VCaP (cell line): Measurements from ENCODE around the gene STK38L.

Experiments
- H3K27ac ChIP-seq: fragments of 450-650 bp; 2 replicates; pipeline ENCODE4 v1.5.1; 2017
- CTCF ChIP-seq: fragments of 450-650 bp; conservative IDR thresholded peaks from 2 replicates; pipeline ENCODE4 v1.5.1; 2017; ENCODE audit warnings: mild to moderate bottlenecking, moderate library complexity

STK38L gene

GRCh38 chr12:27252934-27253333 is 8.8 kb downstream of the STK38L start:
- no peak overlapping the region for H3K27ac ChIP-seq
- TF ChIP-seq CTCF, result no peak

GRCh38 chr12:27253347-27253746 is 9.3 kb downstream of the STK38L start:
- H3K27ac ChIP-seq, result no peak overlapping the region
- TF ChIP-seq CTCF, result no peak

- TF ChIP-seq CTCF, result no peak
- no peak overlapping the region for H3K27ac ChIP-seq
Measured at GRCh38 chr12:27255806-27256205, 11.7 kb downstream of the STK38L start.

- no peak for TF ChIP-seq CTCF
- H3K27ac ChIP-seq, result no peak overlapping the region
Measured at GRCh38 chr12:27257104-27257843, 13.2 kb downstream of the STK38L start.

- H3K27ac ChIP-seq, result no peak overlapping the region
- TF ChIP-seq CTCF, result no peak
Measured at GRCh38 chr12:27260746-27261145, 16.7 kb downstream of the STK38L start.

GRCh38 chr12:27261866-27262265 is 17.8 kb downstream of the STK38L start:
- H3K27ac ChIP-seq, result no peak overlapping the region
- no peak for TF ChIP-seq CTCF

GRCh38 chr12:27270148-27270547 is 26.1 kb downstream of the STK38L start:
- no peak overlapping the region for H3K27ac ChIP-seq
- no peak for TF ChIP-seq CTCF
